Esophagus squamous epithelium (tissue), 5 donors: Measurements from ENCODE around the gene ESRRA. TPM values are rescaled to one million over a fixed set of nuclear protein-coding genes. Genes with fewer than 3 reads are reported as not detected.

Experiments
- DNase-seq: peaks from one replicate; lab custom pipeline; 2025; lab: John Stamatoyannopoulos, UW
- H3K27ac ChIP-seq, 4 donors: fragments of 200-600 bp; sonication (generic); one replicate each; pipeline ENCODE4 v1.5.1; 2016 to 2019; ENCODE audit warnings: mild to moderate bottlenecking in 1 of 4
- H3K27me3 ChIP-seq, 4 donors: fragments of 200-600 bp; sonication (generic); 1 replicate in 3 of 4; 2 replicates in 1 of 4; pipeline versions ENCODE4 v1.5.1 to v1.6.0; 2017 to 2021; ENCODE audit warnings: antibody characterized with exemption in 1 of 4
- H3K36me3 ChIP-seq, 3 donors: fragments of 200-600 bp; sonication (generic); one replicate each; pipeline ENCODE4 v1.5.1; 2016 to 2019
- H3K4me1 ChIP-seq, 3 donors: fragments of 200-600 bp; sonication (generic); one replicate each; pipeline ENCODE4 v1.5.1; 2017 to 2019
- H3K4me3 ChIP-seq, 4 donors: fragments of 200-600 bp; sonication (generic); 1 replicate in 3 of 4; 2 replicates in 1 of 4; pipeline ENCODE4 v1.5.1; 2016 to 2019; ENCODE audit warnings: mild to moderate bottlenecking in 2 of 4, moderate library complexity in 1 of 4
- H3K9me3 ChIP-seq, 3 donors: fragments of 200-600 bp; sonication (generic); one replicate each; pipeline ENCODE4 v1.5.1; 2016 to 2019
- CTCF ChIP-seq, 6 experiments: fragments of 450-650 bp in 4 of 6; fragments of 200-600 bp in 2 of 6; sonication (generic) in 2 of 6; IDR thresholded peaks; one replicate each; pipeline ENCODE4 v1.5.1; 2016 to 2019; ENCODE audit warnings: antibody characterized with exemption in 6 of 6, mild to moderate bottlenecking in 4 of 6, moderate library complexity in 4 of 6
- POLR2A ChIP-seq, 4 donors: fragments of 450-650 bp; IDR thresholded peaks; one replicate each; pipeline ENCODE4 v1.6.1; 2017; ENCODE audit warnings: antibody characterized with exemption in 4 of 4, mild to moderate bottlenecking in 4 of 4, moderate library complexity in 3 of 4
- WGBS, 2 donors: methylation state at CpG; one replicate each; pipeline ENCODE4 v1.1.5; 2018; 5-methylcytosine and 5-hydroxymethylcytosine counted together
- intact Hi-C: fragments of 100-400 bp; cut with DNase I; formaldehyde crosslinking; loops from one replicate; pipeline ENCODE4 v1.15.0; 2022
- total RNA-seq, 4 donors: library from RNA; depleted of rRNA; stranded (reverse); fragments of >200 nt; gene quantifications; one replicate each; pipeline ENCODE4 v1.1.0, GENCODE V29; 2016
- donor health status: DM: yes; HTN: yes; CAD: no.

ESRRA gene
- total RNA-seq, 4 donors from 2014 or later: 81.9 to 131 (median 99.7) TPM

- Histone ChIP-seq H3K9me3 (no peaks in the 10 kb centered on the region), H3K4me1 (peaks cover 10 to 36% (median 20%) of the 10 kb centered on the region in 3 donors), H3K36me3 (peaks cover 0 to 7% (median 0%) of the 10 kb centered on the region in 3 donors), H3K4me3 (peak overlapping the region; percentile 23 to 67 (median 37)), H3K27me3 (peaks cover 8 to 78% (median 17%) of the 10 kb centered on the region in 4 donors), H3K27ac (no peak overlapping the region)
- intact Hi-C loops: no loop called here
- TF ChIP-seq CTCF (IDR thresholded peaks at IDR 0.05): no peak
- TF ChIP-seq POLR2A (IDR thresholded peaks at IDR 0.05): no peak
- DNase-seq: no peak
- 6 to 12% methylated on average over 17 to 21 of the region's 42 CpGs for WGBS, 2 donors
Observed at GRCh38 chr11:64292460-64293254, 12.7 kb upstream of the ESRRA start.

- intact Hi-C loops: no loop called here
- no peak overlapping the region for H3K27ac ChIP-seq
- TF ChIP-seq POLR2A (IDR thresholded peaks at IDR 0.05) (no peak), CTCF (IDR thresholded peaks at IDR 0.05) (no peak)
- H3K36me3 ChIP-seq: no peaks in the 10 kb centered on the region
- H3K27me3 ChIP-seq: peaks cover 14 to 99% (median 27%) of the 10 kb centered on the region in 4 donors
- no peak for DNase-seq
- peaks cover 19 to 48% (median 28%) of the 10 kb centered on the region in 3 donors for H3K4me1 ChIP-seq
- 36 to 79% methylated on average over 2 of the region's 3 CpGs for WGBS, 2 donors
- H3K9me3 ChIP-seq: no peaks in the 10 kb centered on the region
- H3K4me3 ChIP-seq: no peak overlapping the region
Observed at GRCh38 chr11:64294774-64295173, 10.6 kb upstream of the ESRRA start.

GRCh38 chr11:64295760-64296159, 9.6 kb upstream of the ESRRA start:
- H3K9me3 ChIP-seq: no peaks in the 10 kb centered on the region
- H3K36me3 ChIP-seq: no peaks in the 10 kb centered on the region
- peaks cover 29 to 58% (median 38%) of the 10 kb centered on the region in 3 donors for H3K4me1 ChIP-seq
- no peak overlapping the region for H3K27ac ChIP-seq
- DNase-seq: no peak
- intact Hi-C loops: no loop called here
- H3K4me3 ChIP-seq: no peak overlapping the region
- TF ChIP-seq POLR2A (IDR thresholded peaks at IDR 0.05): no peak
- no peak for TF ChIP-seq CTCF (IDR thresholded peaks at IDR 0.05)
- 87 to 90% methylated on average over 4 of the region's 4 CpGs for WGBS, 2 donors
- peaks cover 17 to 100% (median 29%) of the 10 kb centered on the region in 4 donors for H3K27me3 ChIP-seq

GRCh38 chr11:64296236-64296635, 9.1 kb upstream of the ESRRA start:
- intact Hi-C loops: no loop called here
- H3K9me3 ChIP-seq: no peaks in the 10 kb centered on the region
- no peaks in the 10 kb centered on the region for H3K36me3 ChIP-seq
- no peak overlapping the region for H3K27ac ChIP-seq
- TF ChIP-seq POLR2A (IDR thresholded peaks at IDR 0.05): no peak
- TF ChIP-seq CTCF (IDR thresholded peaks at IDR 0.05): no peak
- DNase-seq: no peak
- peaks cover 26 to 58% (median 37%) of the 10 kb centered on the region in 3 donors for H3K4me1 ChIP-seq
- peaks cover 17 to 100% (median 27%) of the 10 kb centered on the region in 4 donors for H3K27me3 ChIP-seq
- 20% methylated on average over 1 of the region's 1 CpG for WGBS, 2 donors
- no peak overlapping the region for H3K4me3 ChIP-seq
